ENCODE results near the gene KCTD15.

The KCTD15 gene

DNA sequence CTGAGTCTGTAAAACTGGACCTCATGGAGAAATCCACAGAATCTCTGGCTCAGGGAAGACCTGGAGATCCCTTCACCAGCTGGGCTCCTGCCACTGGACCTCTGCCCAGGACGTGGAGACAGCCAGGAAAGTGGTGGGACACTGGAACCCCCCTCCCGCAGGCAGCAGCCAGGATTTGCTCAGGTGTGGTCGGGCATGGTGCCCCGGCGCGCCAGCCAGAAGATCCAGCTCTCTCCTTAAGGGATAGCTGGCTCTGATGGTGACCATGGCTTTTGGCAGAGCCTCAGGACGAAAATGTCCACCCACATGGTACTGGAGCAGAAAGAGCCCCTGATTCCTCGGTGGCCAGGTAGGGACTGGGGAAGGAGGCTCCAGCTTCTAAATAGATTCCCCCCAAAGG lies 26.6 kb upstream of the KCTD15 start:
- ATAC-seq: no peak
- TF ChIP-seq ZNF565 (CRISPR knock-in tag; conservative IDR thresholded peaks at IDR 0.05; ENCODE audit: low read depth) (no peak), ZFP30 (CRISPR knock-in tag; IDR thresholded peaks at IDR 0.05) (no peak)

GRCh38 chr19:33771384-33772101 lies 25.1 kb upstream of the KCTD15 start:
- TF ChIP-seq PPARA (CRISPR knock-in tag; IDR thresholded peaks at IDR 0.05; ENCODE audit: borderline replicate concordance) (no peak), CREB5 (CRISPR knock-in tag; IDR thresholded peaks at IDR 0.05; ENCODE audit: low read depth) (no peak), ISL1 (CRISPR knock-in tag; IDR thresholded peaks at IDR 0.05) (no peak), RARB (CRISPR knock-in tag; IDR thresholded peaks at IDR 0.05) (no peak), ZC3H10 (CRISPR knock-in tag; IDR thresholded peaks at IDR 0.05) (no peak), CSDC2 (CRISPR knock-in tag; IDR thresholded peaks at IDR 0.05) (no peak), CSRNP3 (CRISPR knock-in tag; IDR thresholded peaks at IDR 0.05) (no peak), TOX (CRISPR knock-in tag; IDR thresholded peaks at IDR 0.05; ENCODE audit: borderline replicate concordance) (no peak), OSR1 (CRISPR knock-in tag; IDR thresholded peaks at IDR 0.05) (no peak), SNAI2 (CRISPR knock-in tag; IDR thresholded peaks at IDR 0.05) (no peak), ZNF70 (CRISPR knock-in tag; IDR thresholded peaks at IDR 0.05) (no peak), ZNF565 (CRISPR knock-in tag; conservative IDR thresholded peaks at IDR 0.05; ENCODE audit: low read depth) (no peak)
- TF ChIP-seq, protein P1, sequence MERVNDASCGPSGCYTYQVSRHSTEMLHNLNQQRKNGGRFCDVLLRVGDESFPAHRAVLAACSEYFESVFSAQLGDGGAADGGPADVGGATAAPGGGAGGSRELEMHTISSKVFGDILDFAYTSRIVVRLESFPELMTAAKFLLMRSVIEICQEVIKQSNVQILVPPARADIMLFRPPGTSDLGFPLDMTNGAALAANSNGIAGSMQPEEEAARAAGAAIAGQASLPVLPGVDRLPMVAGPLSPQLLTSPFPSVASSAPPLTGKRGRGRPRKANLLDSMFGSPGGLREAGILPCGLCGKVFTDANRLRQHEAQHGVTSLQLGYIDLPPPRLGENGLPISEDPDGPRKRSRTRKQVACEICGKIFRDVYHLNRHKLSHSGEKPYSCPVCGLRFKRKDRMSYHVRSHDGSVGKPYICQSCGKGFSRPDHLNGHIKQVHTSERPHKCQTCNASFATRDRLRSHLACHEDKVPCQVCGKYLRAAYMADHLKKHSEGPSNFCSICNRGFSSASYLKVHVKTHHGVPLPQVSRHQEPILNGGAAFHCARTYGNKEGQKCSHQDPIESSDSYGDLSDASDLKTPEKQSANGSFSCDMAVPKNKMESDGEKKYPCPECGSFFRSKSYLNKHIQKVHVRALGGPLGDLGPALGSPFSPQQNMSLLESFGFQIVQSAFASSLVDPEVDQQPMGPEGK (CRISPR knock-in tag; IDR thresholded peaks at IDR 0.05; ENCODE audit: borderline replicate concordance): no peak
- peak; percentile 92 for ATAC-seq

DNA sequence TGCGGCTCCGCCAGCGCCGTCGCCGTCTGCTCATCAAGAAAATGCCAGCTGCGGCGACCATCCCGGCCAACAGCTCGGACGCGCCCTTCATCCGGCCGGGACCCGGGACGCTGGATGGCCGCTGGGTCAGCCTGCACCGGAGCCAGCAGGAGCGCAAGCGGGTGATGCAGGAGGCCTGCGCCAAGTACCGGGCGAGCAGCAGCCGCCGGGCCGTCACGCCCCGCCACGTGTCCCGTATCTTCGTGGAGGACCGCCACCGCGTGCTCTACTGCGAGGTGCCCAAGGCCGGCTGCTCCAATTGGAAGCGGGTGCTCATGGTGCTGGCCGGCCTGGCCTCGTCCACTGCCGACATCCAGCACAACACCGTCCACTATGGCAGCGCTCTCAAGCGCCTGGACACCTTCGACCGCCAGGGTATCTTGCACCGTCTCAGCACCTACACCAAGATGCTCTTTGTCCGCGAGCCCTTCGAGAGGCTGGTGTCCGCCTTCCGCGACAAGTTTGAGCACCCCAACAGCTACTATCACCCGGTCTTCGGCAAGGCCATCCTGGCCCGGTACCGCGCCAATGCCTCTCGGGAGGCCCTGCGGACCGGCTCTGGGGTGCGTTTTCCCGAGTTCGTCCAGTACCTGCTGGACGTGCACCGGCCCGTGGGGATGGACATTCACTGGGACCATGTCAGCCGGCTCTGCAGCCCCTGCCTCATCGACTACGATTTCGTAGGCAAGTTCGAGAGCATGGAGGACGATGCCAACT lies 24.4 kb upstream of the KCTD15 start:
- ATAC-seq: no peak

More for the DNA sequence above, 24.4 kb upstream of the KCTD15 start:
- TF ChIP-seq BACH2 (CRISPR knock-in tag; IDR thresholded peaks at IDR 0.05; ENCODE audit: borderline replicate concordance) (no peak), CSRNP3 (CRISPR knock-in tag; IDR thresholded peaks at IDR 0.05) (no peak), ZFP3 (CRISPR knock-in tag; IDR thresholded peaks at IDR 0.05) (no peak), ZNF565 (CRISPR knock-in tag; conservative IDR thresholded peaks at IDR 0.05; ENCODE audit: low read depth) (no peak), SNAI2 (CRISPR knock-in tag; IDR thresholded peaks at IDR 0.05) (no peak), ZC3H10 (CRISPR knock-in tag; IDR thresholded peaks at IDR 0.05) (no peak), RARB (CRISPR knock-in tag; IDR thresholded peaks at IDR 0.05) (no peak), ESRRG (CRISPR knock-in tag; IDR thresholded peaks at IDR 0.05) (no peak)
- TF ChIP-seq, protein P1 (CRISPR knock-in tag; IDR thresholded peaks at IDR 0.05; ENCODE audit: borderline replicate concordance): no peak
- TF ChIP-seq, protein P2, sequence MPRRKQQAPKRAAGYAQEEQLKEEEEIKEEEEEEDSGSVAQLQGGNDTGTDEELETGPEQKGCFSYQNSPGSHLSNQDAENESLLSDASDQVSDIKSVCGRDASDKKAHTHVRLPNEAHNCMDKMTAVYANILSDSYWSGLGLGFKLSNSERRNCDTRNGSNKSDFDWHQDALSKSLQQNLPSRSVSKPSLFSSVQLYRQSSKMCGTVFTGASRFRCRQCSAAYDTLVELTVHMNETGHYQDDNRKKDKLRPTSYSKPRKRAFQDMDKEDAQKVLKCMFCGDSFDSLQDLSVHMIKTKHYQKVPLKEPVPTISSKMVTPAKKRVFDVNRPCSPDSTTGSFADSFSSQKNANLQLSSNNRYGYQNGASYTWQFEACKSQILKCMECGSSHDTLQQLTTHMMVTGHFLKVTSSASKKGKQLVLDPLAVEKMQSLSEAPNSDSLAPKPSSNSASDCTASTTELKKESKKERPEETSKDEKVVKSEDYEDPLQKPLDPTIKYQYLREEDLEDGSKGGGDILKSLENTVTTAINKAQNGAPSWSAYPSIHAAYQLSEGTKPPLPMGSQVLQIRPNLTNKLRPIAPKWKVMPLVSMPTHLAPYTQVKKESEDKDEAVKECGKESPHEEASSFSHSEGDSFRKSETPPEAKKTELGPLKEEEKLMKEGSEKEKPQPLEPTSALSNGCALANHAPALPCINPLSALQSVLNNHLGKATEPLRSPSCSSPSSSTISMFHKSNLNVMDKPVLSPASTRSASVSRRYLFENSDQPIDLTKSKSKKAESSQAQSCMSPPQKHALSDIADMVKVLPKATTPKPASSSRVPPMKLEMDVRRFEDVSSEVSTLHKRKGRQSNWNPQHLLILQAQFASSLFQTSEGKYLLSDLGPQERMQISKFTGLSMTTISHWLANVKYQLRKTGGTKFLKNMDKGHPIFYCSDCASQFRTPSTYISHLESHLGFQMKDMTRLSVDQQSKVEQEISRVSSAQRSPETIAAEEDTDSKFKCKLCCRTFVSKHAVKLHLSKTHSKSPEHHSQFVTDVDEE (CRISPR knock-in tag; IDR thresholded peaks at IDR 0.05): no peak
